Gastroesophageal sphincter (tissue), 4 donors: Measurements from ENCODE around the gene ZNF292. TPM values are rescaled to one million over a fixed set of nuclear protein-coding genes. Genes with fewer than 3 reads are reported as not detected.

Experiments
- ATAC-seq: fragments of 150-250 bp; one replicate; pipeline ENCODE4 v1.9.1; 2016; ENCODE audit warnings: mild to moderate bottlenecking, moderate library complexity
- H3K27ac ChIP-seq, 4 donors: fragments of 200-600 bp; sonication (generic) in 3 of 4; 1 replicate in 3 of 4; 2 replicates in 1 of 4; pipeline ENCODE4 v1.5.1; 2016 to 2019
- H3K27me3 ChIP-seq: fragments of 200-600 bp; sonication (generic); one replicate; pipeline ENCODE4 v1.5.1; 2019
- H3K36me3 ChIP-seq, 2 donors: fragments of 200-600 bp; sonication (generic); one replicate each; pipeline ENCODE4 v1.5.1; 2019; ENCODE audit warnings: control low read depth in 1 of 2
- H3K4me1 ChIP-seq, 3 donors: fragments of 200-600 bp; sonication (generic); 1 replicate in 2 of 3; 2 replicates in 1 of 3; pipeline ENCODE4 v1.5.1; 2016 to 2019; ENCODE audit warnings: control low read depth in 2 of 3
- H3K4me3 ChIP-seq, 2 donors: fragments of 200-600 bp; sonication (generic); one replicate each; pipeline ENCODE4 v1.5.1; 2019; ENCODE audit warnings: mild to moderate bottlenecking in 1 of 2, moderate library complexity in 1 of 2
- H3K9me3 ChIP-seq, 3 donors: fragments of 200-600 bp; sonication (generic); one replicate each; pipeline ENCODE4 v1.5.1; 2017 to 2019; ENCODE audit warnings: control low read depth in 2 of 3
- CTCF ChIP-seq, 4 experiments: fragments of 200-600 bp in 2 of 4; fragments of 450-650 bp in 2 of 4; sonication (generic) in 1 of 4; IDR thresholded peaks; one replicate each; pipeline ENCODE4 v1.5.1; 2017 to 2019; ENCODE audit warnings: antibody characterized with exemption in 4 of 4, mild to moderate bottlenecking in 2 of 4, moderate library complexity in 2 of 4
- EP300 ChIP-seq: sonication (generic); formaldehyde crosslinking; IDR thresholded peaks from one replicate; pipeline ENCODE4 v1.6.1; 2017; ENCODE audit warnings: antibody characterized with exemption, mild to moderate bottlenecking
- POLR2A ChIP-seq, 2 donors: fragments of 450-650 bp; IDR thresholded peaks; one replicate each; pipeline ENCODE4 v1.6.1; 2017; ENCODE audit warnings: antibody characterized with exemption in 2 of 2, mild to moderate bottlenecking in 2 of 2, moderate library complexity in 1 of 2
- POLR2AphosphoS5 ChIP-seq: sonication (generic); formaldehyde crosslinking; IDR thresholded peaks from one replicate; pipeline ENCODE4 v1.6.1; 2017; ENCODE audit warnings: antibody characterized with exemption
- WGBS, 2 donors: methylation state at CpG; one replicate each; pipeline ENCODE4 v1.1.5; 2018; ENCODE audit warnings: low coverage in 1 of 2; 5-methylcytosine and 5-hydroxymethylcytosine counted together
- total RNA-seq, 4 donors: library from RNA; depleted of rRNA; stranded (reverse); fragments of >200 nt; gene quantifications; one replicate each; pipeline ENCODE4 v1.1.0, GENCODE V29; 2016

Gene ZNF292
- total RNA-seq, 4 donors from 2014 or later, result 23.9 to 82.3 (median 54.5) TPM

- Histone ChIP-seq H3K4me3 (no peak overlapping the region), H3K4me1 (peaks cover 0 to 4% (median 0%) of the 10 kb centered on the region in 3 donors), H3K27ac (no peak overlapping the region), H3K36me3 (peaks cover 0 to 39% of the 10 kb centered on the region in 2 donors), H3K27me3 (no peaks in the 10 kb centered on the region), H3K9me3 (no peaks in the 10 kb centered on the region)
- ATAC-seq, result no peak
- TF ChIP-seq POLR2A (IDR thresholded peaks at IDR 0.05), result no peak
- TF ChIP-seq EP300, result no peak
- no peak for TF ChIP-seq POLR2AphosphoS5
- TF ChIP-seq CTCF (IDR thresholded peaks at IDR 0.05), result no peak
- 90 to 94% methylated on average over 2 to 5 of the region's 5 CpGs for WGBS, 2 donors
These were observed 85.9 kb downstream of the ZNF292 start for GRCh38 chr6:87241304-87241703.

- no peak overlapping the region for H3K4me3 ChIP-seq
- 79 to 80% methylated on average over 4 of the region's 4 CpGs for WGBS, 2 donors
- no peaks in the 10 kb centered on the region for H3K9me3 ChIP-seq
- H3K36me3 ChIP-seq, result peaks cover 0 to 49% of the 10 kb centered on the region in 2 donors
- ATAC-seq, result no peak
- H3K27me3 ChIP-seq, result no peaks in the 10 kb centered on the region
- TF ChIP-seq POLR2A (IDR thresholded peaks at IDR 0.05) (no peak), POLR2AphosphoS5 (no peak), EP300 (no peak), CTCF (IDR thresholded peaks at IDR 0.05) (no peak)
- H3K27ac ChIP-seq, result no peak overlapping the region
- H3K4me1 ChIP-seq, result no peaks in the 10 kb centered on the region
These were observed 86.9 kb downstream of the ZNF292 start for GRCh38 chr6:87242311-87242710.

- Histone ChIP-seq H3K9me3 (no peaks in the 10 kb centered on the region), H3K27ac (no peak overlapping the region), H3K4me1 (no peaks in the 10 kb centered on the region), H3K36me3 (peaks cover 0 to 62% of the 10 kb centered on the region in 2 donors), H3K27me3 (no peaks in the 10 kb centered on the region), H3K4me3 (no peak overlapping the region)
- no peak for ATAC-seq
- TF ChIP-seq CTCF (IDR thresholded peaks at IDR 0.05), result no peak
- TF ChIP-seq POLR2A (IDR thresholded peaks at IDR 0.05), result no peak
- no peak for TF ChIP-seq POLR2AphosphoS5
- TF ChIP-seq EP300, result no peak
These were observed 88.4 kb downstream of the ZNF292 start for GRCh38 chr6:87243812-87244211.

GRCh38 chr6:87244380-87244779 lies 89.0 kb downstream of the ZNF292 start:
- H3K27me3 ChIP-seq, result no peaks in the 10 kb centered on the region
- no peak overlapping the region for H3K27ac ChIP-seq
- no peak for TF ChIP-seq POLR2A (IDR thresholded peaks at IDR 0.05)
- no peak for TF ChIP-seq CTCF (IDR thresholded peaks at IDR 0.05)
- TF ChIP-seq EP300, result no peak
- no peak for TF ChIP-seq POLR2AphosphoS5
- H3K9me3 ChIP-seq, result no peaks in the 10 kb centered on the region
- H3K4me1 ChIP-seq, result no peaks in the 10 kb centered on the region
- H3K4me3 ChIP-seq, result no peak overlapping the region
- H3K36me3 ChIP-seq, result peaks cover 0 to 68% of the 10 kb centered on the region in 2 donors
- ATAC-seq, result no peak

GRCh38 chr6:87250019-87250418 lies 94.7 kb downstream of the ZNF292 start:
- TF ChIP-seq POLR2AphosphoS5 (no peak), EP300 (no peak), POLR2A (IDR thresholded peaks at IDR 0.05) (no peak), CTCF (IDR thresholded peaks at IDR 0.05) (no peak)
- peaks cover 0 to 97% of the 10 kb centered on the region in 2 donors for H3K36me3 ChIP-seq
- no peaks in the 10 kb centered on the region for H3K9me3 ChIP-seq
- ATAC-seq, result no peak
- no peaks in the 10 kb centered on the region for H3K27me3 ChIP-seq
- no peaks in the 10 kb centered on the region for H3K4me1 ChIP-seq
- no peak overlapping the region for H3K27ac ChIP-seq
- H3K4me3 ChIP-seq, result no peak overlapping the region
